PC-3 (cell line): ENCODE data around the gene USH1C.

Source experiments
- EZH2 ChIP-seq: fragments of 300-600 bp; sonication (generic); IDR thresholded peaks from one replicate; pipeline ENCODE4 v1.6.1; 2017; ENCODE audit warnings: antibody characterized with exemption, mild to moderate bottlenecking, low read length; ENCODE audit not compliant: unreplicated experiment
- TF ChIP-seq, protein P1 (sequence below): fragments of 300-600 bp; sonication (generic); conservative IDR thresholded peaks from 2 replicates; pipeline ENCODE4 v1.5.1; 2017; ENCODE audit warnings: antibody characterized with exemption, low read depth, mild to moderate bottlenecking, low read length

DNA sequence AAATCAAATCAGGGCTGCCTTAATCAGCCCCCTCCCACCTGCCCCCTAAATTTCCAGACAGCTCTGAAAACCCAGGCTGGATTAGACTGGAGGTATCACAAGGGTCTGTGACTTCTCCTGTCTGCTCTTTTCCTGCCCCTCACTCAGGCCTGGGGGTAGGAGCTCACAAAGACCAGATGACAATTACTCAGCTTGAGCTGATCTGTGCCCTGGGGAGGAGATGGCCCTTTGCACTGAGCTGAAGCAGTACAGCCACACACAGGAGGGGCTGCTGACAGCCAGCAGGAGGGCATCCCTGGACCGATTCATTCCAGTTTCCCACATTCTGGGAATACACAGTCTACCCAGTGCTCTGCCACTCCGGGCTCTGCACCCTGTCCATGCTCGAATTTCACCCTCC, 71.7 kb downstream of the USH1C start:
- TF ChIP-seq EZH2: no peak
- TF ChIP-seq, protein P1, sequence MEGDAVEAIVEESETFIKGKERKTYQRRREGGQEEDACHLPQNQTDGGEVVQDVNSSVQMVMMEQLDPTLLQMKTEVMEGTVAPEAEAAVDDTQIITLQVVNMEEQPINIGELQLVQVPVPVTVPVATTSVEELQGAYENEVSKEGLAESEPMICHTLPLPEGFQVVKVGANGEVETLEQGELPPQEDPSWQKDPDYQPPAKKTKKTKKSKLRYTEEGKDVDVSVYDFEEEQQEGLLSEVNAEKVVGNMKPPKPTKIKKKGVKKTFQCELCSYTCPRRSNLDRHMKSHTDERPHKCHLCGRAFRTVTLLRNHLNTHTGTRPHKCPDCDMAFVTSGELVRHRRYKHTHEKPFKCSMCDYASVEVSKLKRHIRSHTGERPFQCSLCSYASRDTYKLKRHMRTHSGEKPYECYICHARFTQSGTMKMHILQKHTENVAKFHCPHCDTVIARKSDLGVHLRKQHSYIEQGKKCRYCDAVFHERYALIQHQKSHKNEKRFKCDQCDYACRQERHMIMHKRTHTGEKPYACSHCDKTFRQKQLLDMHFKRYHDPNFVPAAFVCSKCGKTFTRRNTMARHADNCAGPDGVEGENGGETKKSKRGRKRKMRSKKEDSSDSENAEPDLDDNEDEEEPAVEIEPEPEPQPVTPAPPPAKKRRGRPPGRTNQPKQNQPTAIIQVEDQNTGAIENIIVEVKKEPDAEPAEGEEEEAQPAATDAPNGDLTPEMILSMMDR: no peak
